ENCODE measurements around the gene GPR6.

Gene GPR6, protein sequence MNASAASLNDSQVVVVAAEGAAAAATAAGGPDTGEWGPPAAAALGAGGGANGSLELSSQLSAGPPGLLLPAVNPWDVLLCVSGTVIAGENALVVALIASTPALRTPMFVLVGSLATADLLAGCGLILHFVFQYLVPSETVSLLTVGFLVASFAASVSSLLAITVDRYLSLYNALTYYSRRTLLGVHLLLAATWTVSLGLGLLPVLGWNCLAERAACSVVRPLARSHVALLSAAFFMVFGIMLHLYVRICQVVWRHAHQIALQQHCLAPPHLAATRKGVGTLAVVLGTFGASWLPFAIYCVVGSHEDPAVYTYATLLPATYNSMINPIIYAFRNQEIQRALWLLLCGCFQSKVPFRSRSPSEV

GRCh38 chr6:109978174-109979032 lies at the start of gene GPR6:
TSS of gene GPR6 (plus strand) at chr6:109978311. CDS start at chr6:109979113, 802 bp downstream.
- peak in 1 of 2 donors; percentile 19 for DNase-seq (ENCODE audit: low read depth in 2 of 2)

DNA sequence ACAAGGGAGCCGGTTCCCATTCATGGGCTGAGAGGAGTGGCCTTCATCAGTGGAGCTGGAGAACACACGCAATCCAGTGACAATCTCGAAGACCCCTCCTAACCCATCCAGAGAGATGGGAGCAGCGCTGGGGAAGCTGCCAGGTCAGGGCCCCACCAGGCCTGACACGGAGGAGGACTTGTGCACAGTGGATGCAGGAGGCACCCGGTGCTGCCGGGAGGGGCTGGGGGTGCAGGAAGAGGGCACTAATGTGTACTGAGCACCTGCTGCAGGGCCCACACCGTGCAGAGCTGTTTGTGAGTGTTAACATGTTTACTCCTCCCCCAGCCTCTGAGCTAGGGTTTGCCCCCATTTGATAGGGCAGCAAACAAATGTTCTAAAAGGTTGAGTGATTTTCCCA lies 43.8 kb upstream of the GPR6 start:
- no peak for DNase-seq (ENCODE audit: low read depth in 2 of 2)

GRCh38 chr6:109939654-109940053 lies 38.5 kb upstream of the GPR6 start:
- no peak for DNase-seq (ENCODE audit: low read depth in 2 of 2)

GRCh38 chr6:109944448-109944847 lies 33.7 kb upstream of the GPR6 start:
- no peak for DNase-seq (ENCODE audit: low read depth in 2 of 2)

- no peak for DNase-seq (ENCODE audit: low read depth in 2 of 2)
These were observed 33.0 kb upstream of the GPR6 start for GRCh38 chr6:109945091-109945490.

DNA sequence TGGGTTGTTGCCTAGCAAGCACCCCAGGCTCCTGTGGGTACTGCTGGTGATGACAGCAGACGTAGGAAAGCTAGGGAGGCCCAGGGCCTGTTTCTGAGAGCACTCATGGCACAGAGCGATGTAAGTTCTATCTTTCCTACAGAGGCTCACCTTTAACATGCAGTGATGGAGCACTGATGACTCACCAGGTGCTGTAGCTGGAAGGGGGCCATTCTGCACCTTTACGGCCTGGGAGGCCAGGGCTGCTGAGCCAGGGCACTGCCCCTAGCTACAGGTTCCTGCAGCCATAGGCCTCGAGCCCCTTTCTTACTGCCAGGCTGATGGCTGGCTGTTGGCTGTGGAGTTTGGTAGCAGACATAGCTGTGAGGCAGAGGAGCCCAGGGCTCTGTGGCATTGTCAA lies 31.1 kb upstream of the GPR6 start:
- DNase-seq (ENCODE audit: low read depth in 2 of 2) = no peak

DNA sequence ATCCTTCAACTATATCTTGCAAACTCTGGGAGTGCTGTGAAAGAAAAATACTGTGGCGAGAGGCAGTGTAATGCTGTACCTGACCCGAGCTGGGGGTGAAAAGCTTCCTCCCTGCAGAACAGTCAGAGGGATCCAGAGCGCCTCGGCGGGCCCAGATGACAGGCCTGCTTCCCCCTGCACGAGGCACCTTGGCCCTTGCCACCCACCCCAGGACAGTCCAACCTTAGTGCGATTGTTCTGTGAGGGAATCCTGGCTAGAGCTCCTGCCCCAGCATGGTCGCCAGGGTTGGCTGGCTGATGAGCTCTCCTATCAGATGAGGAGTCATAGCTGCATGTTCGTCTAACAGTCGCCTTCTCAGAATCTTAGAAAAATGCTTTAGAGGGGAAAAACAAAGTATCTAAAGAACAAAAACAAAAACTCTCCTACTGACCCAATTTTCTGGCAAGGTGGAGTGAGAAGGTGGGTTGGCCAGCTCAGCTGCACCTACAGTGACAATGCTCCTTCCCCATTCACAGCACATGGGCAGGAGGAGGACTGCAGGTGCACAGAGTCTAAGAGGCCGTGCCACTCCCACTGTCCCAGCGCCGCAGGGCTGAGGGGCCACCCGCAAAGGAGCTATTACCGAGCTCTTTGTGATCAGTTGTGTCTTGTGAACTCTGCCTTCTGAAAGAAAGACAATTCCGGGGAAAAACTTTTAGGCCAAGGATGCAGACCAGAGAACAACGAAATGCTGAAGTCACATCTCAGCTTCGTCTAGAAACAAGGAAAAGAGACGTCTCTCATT lies 28.6 kb upstream of the GPR6 start:
- DNase-seq (ENCODE audit: low read depth in 2 of 2) = no peak

GRCh38 chr6:109955491-109955890 lies 22.6 kb upstream of the GPR6 start:
- no peak for DNase-seq (ENCODE audit: low read depth in 2 of 2)

DNA sequence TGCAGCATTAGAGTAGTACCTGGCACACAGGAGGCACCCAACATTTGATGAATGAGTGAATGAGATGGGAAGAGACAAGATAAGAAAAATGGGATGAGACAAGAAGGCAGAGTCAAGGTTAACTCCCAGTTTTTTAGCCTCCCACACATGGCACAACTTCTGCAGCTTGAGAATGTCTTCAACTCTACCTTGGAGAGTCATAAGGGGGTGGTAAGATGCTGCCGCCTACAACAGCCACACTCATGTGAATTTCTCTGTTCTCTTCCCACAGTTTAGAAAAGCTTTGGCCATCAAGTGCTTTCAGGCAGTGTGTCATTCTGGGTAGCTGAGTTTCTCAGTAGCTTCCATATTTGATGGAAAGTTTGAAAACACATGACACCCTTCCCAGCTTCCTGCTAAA lies 19.5 kb upstream of the GPR6 start:
- DNase-seq (ENCODE audit: low read depth in 2 of 2) = no peak

- no peak for DNase-seq (ENCODE audit: low read depth in 2 of 2)
These were observed 16.5 kb upstream of the GPR6 start for GRCh38 chr6:109961611-109962041.

GRCh38 chr6:109962271-109962670 lies 15.8 kb upstream of the GPR6 start:
- DNase-seq (ENCODE audit: low read depth in 2 of 2) = no peak

DNA sequence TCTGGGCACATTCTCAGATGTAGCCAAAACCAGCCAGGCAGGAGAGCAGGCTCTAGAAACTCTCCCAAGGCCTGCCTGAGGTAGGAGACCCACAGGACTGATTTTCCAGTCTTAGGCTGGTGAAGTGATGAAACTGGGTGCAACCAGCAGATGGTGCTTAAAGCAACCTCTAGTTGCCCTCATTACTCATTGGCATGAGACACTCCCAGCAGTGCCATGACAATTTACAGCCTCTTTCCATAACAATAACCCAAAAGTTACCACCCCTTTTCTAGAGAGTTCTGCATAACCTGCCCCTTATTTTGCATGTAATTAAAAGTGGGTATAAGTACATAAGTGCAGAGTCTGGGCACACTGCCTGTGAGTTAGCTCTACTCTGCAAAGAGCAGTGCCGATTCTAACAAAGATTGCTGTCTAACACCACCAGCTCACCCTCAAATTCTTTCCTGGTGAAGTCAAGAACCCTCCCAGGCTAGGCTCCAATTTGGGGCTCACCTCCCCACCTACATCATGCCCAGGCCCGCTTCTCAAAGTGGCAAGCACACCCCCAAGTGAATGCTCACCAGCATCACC lies 14.4 kb upstream of the GPR6 start:
- DNase-seq (ENCODE audit: low read depth in 2 of 2) = no peak

GRCh38 chr6:109964949-109965348 lies 13.2 kb upstream of the GPR6 start:
- DNase-seq (ENCODE audit: low read depth in 2 of 2) = no peak

DNA sequence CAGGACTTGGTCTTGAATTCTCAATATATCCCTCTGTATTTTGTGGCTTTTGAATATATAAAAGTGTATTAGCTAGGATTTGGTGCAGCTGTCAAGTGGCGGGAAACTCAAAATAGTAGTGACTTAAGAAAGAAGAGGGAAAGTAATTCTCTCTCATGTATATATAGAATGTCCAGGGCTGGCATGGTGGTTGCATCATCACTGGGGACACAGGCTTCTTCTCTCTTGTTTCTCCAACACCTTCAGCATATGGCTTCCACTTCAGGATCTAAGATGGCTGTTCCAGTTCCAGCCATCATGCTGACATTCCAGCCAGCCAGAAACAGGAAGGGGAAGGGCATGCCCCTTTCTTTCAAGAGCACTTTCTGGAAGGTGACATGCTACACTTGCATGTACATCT lies 11.8 kb upstream of the GPR6 start:
- DNase-seq (ENCODE audit: low read depth in 2 of 2) = no peak

DNA sequence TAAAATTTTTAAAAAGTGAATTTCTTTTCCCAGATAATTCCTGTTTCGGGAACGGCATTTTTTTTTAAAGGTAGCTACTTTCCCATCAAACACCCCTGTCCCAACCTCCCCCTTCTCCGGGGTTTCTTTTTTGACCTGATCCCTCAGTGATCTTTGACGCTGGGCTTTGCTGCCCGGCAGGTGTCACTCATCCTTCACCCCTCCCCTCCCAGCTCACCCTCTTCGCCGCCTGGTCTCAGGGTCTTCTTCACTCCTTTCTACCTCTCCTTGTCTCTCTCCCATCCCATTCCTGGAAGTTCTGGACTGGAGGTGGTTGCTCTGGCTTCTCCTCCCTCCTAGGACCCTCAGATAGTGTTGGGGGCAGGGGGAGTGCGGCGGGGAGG lies 329 bp upstream of the GPR6 start:
- DNase-seq (ENCODE audit: low read depth in 2 of 2) = no peak

- no peak for DNase-seq (ENCODE audit: low read depth in 2 of 2)
These were observed 1.2 kb downstream of the GPR6 start for GRCh38 chr6:109979033-109979921.

DNA sequence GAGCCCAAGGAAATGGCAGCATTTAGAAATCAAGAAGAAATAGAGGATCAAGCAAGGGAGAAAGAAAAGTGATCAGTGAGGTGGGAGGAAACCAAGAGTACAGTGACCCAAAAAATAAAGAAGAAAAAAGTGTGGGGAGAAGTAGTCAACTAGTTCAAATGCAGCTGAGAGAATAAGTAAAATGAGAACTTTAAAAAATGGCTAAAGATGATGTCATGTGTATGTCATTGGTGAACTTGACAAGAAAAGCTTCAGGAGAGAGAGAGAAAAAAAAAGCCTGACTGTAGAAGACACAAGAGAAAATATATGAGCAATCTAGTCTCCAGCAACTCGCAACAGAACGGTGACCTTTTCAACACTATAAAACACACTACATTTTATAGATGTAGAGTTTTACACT lies 6.3 kb downstream of the GPR6 start:
- DNase-seq (ENCODE audit: low read depth in 2 of 2) = no peak

DNA sequence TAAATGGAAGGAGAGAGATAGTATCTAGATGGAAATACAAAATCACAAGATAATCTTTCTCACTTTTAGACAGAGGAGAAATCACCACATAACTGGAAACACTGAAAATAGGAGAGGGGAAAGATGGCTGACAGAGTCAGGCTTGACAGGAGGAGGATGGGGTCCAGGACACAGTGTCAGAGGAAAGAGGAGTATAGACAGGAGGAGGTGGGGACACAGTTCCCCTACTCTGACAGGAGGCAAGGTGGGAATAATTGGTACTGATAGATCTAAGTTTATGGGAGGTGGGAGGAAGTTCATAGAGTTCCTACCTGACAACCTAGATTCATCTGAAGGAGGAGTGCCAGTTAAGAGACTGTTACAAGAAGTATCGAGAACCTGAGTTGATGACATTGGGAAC lies 9.1 kb downstream of the GPR6 start:
- DNase-seq (ENCODE audit: low read depth in 2 of 2) = no peak

GRCh38 chr6:109991201-109992101 lies 13.3 kb downstream of the GPR6 start:
- no peak for DNase-seq (ENCODE audit: low read depth in 2 of 2)

Data from stimulated activated CD4-positive, alpha-beta T cell treated with anti-CD3 and anti-CD28 coated beads, Interleukin-1b, Interleukin-23, amount 100 ng/mL, for 4 hours (primary cell).